Measurements from ENCODE around the gene IGSF21.

The IGSF21 gene

DNA sequence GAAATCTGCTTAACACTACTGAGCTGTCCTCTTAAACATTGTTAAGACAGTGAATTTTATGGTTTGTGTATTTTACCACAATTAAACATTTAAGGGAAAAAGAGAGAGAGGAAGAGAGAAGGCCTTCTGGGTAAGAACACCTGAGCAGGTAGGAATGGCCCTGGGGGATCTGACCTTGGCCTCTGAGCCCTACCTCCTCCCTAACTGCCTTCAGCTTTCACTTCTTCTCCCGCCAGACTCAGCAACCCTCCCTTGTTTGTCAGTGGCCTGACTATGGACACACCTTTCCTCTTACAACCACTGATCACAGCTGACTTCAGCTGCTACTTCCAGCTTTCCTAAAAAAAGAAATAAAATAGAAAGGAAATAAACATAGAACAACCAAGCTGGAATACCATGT is 13.5 kb upstream of the IGSF21 start:
- DNase-seq (ENCODE audit: low read depth in 2 of 2, low spot score in 1 of 2) = no peak

DNA sequence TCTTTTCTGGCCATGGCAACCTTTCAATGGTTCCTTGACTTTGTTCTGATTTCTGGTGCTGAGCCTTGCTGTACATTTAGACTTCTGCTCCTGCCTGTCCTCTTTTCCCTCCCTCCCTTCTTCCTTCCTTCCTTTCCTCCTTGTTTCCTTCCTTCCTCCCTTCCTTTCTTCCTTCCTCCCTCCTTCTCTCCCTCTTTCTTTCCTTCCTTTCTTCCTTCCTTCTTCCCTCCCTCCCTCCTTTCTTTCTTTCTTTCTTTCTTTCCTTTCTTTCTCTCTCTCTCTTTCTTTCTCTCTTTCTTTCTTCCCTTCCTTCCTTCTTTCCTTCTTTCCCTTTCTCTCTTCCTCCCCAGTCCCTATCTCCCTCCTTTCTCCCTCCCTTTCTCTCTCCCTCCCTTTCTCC is 10.4 kb upstream of the IGSF21 start:
- DNase-seq (ENCODE audit: low read depth in 2 of 2, low spot score in 1 of 2) = no peak

GRCh38 chr1:18099026-18099425 is 8.6 kb upstream of the IGSF21 start:
- DNase-seq (ENCODE audit: low read depth in 2 of 2, low spot score in 1 of 2) = no peak

DNA sequence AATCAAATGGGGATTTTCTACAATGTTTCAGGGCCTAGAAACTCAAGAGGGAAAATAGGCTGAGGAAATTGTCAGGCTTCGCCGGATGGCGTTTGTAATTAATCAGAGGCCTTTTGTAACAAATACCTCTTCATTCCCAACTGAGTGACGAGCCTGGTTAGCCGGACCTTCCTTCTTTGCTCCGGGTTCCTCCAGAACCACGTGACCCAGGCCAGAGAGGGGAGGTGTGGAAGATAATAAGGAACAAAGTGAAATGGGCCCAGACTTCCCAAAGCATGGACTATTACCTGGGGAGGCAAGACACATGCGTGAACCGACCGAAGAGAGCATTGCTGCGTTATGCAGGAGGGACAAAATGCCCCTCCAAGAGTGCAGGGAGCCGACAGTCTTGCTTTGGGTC is 7.5 kb upstream of the IGSF21 start:
- no peak for DNase-seq (ENCODE audit: low read depth in 2 of 2, low spot score in 1 of 2)

DNA sequence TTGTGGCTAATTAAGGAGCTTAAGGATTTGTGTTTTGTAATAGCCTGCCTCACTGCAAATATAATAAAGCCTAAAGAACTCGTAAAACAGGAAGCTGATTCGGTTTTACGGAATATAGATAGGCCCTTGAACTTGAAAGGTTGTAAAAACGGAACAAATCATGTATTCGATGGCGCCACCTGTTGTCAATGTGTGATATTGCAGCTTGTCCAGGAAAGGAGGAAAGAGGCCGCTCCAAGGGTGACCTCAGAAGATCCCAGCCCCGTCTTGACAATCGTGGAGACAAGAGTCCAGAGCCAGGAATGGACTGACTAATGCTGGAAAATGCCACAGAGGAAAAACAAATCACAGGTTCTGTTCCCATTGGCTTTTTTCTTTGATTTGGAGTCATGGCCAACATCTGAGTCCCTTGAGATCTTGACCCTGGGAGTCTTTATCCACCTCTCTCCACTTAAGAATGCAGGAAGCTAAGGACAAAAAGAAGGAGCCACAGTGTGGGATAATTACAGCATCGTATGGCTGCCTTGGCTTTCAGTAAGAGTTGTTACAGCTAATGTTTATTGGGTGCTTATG is 7.0 kb upstream of the IGSF21 start:
- DNase-seq (ENCODE audit: low read depth in 2 of 2, low spot score in 1 of 2) = no peak

- no peak for DNase-seq (ENCODE audit: low read depth in 2 of 2, low spot score in 1 of 2)
These were observed 6.1 kb upstream of the IGSF21 start for GRCh38 chr1:18101508-18101907.

GRCh38 chr1:18103788-18104421 is 3.7 kb upstream of the IGSF21 start:
- DNase-seq (ENCODE audit: low read depth in 2 of 2, low spot score in 1 of 2) = no peak

GRCh38 chr1:18104546-18105100 is 3.0 kb upstream of the IGSF21 start:
- DNase-seq (ENCODE audit: low read depth in 2 of 2, low spot score in 1 of 2) = no peak

GRCh38 chr1:18105196-18105595 is 2.4 kb upstream of the IGSF21 start:
- DNase-seq (ENCODE audit: low read depth in 2 of 2, low spot score in 1 of 2) = no peak

- no peak for DNase-seq (ENCODE audit: low read depth in 2 of 2, low spot score in 1 of 2)
These were observed 880 bp downstream of the IGSF21 start for GRCh38 chr1:18108299-18109057.

DNA sequence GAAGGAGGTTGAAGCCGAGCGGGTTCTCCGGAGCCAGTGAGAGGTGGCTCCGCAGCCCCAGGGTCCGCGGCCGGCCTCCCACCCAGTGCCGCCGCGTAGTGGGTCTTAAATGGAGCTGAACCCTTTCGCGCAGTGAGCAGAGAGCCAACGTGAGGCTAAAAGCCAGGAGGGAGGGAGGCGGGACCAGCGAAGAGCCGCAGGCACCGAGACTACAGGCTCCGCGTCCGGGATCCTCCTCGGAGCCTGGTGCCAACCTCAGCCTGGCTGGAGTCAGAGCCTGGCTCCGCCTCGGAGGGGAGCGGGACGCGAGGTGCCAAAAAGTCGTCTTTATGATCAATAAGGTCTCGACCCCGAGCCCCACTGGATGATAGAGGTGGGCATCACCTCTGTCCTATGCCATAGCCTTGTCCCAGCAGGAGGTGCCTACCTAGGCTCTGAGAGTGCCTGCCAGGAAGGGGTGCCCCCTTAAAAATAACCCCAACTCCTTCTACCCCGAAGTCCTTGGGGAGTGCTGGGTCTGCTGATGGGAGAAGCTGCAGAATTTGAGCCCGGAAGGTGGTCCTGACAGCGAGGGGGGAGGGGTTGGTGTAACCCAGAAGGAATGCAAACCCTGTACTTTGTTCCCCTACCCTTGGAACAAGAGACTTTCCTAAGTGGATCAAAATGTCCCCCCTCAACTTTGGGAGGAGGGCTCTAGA is 1.6 kb downstream of the IGSF21 start:
- DNase-seq (ENCODE audit: low read depth in 2 of 2, low spot score in 1 of 2) = no peak

DNA sequence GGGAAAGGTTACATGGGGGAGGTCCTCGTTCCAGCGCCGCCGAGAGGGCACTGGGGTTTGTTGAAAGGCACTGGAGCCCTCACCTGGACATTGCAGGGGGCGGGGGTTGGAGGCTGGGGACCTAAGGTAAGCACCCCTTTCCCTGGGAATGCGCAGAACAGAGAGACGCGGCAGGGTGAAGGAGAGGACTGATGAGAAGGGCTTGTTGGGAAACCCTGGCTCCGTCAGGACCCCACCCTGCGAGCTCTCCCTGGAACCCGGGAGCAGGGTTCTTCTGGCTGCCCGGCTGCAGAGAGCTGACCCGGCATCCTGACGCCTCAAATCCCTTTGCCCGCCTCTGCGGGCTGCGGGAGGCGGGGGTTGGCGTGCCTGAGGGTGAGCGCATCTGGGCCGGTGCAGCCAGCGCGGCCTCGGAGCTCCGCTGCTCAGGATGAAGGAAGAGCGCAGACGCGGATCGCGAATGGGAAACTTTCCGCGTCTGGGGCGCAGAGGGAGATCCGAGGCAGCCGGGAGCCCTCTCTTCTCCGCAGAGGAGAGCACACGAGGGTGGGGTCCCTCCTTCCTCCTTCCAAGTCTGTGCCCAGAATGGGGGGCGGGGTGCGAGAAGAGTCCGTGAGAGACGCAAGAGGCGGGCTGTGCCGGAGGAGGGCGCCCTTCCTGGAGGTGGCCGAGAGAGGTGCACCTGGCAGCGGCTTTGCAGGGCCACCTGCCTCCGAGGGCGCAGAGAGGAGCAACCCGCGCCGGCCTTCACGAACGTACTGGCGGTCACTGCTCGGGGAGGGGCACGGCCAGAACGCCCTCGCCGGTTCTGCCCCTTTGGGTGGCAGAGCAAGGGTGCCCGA is 2.4 kb downstream of the IGSF21 start:
- DNase-seq (ENCODE audit: low read depth in 2 of 2, low spot score in 1 of 2) = no peak

DNA sequence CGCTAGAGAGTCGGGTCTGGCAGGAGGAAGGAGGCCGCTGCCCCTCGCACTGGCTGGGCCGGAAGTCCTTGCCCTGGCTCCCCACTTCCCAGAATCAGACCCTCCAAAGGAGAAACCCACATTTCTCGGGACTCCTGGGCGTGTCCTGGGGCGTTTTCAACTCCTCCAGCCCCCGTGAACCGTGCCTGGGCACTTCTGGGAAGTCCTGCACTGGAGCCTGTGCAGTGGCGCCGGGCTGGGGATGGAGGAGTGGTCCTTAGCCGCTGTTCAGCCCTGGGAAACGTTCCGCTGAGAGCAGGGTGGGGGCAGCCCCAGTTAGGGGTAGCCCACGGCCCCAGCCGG is 3.0 kb downstream of the IGSF21 start:
- no peak for DNase-seq (ENCODE audit: low read depth in 2 of 2, low spot score in 1 of 2)

- DNase-seq (ENCODE audit: low read depth in 2 of 2, low spot score in 1 of 2) = no peak
These were observed 3.4 kb downstream of the IGSF21 start for GRCh38 chr1:18110968-18111367.

DNA sequence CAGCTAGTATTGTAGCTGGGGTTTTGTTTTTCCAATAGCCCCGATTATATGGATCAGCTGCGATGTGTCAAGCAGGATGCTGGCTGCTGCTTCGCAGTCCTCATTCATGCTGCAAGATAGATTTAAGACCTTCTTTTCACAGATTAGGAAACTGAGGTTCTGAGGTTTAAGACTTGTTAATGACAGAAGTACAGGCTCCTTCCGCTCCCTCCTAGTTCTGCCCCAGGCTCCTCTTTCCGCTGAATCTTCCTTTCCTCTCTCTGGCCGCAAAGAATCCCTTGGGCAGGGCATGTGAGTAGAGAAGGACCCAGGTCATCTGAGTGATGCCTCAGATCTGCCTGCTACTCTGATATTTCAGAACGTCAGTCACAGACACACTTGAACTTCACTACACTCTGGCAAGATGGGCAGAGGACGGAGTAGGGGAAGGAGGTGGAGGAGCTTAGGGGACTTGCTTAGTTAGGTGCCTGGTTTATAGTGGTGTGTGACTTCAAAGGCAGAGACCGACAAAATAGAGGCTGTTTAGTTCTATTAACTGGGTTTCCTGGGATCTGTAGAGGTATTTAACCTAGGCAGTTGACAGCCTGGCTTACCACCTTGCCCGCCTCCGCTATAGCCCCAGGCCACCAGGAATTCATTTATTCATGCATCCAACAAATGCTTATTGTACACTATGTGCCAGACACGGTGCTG is 4.2 kb downstream of the IGSF21 start:
- DNase-seq (ENCODE audit: low read depth in 2 of 2, low spot score in 1 of 2) = no peak

DNA sequence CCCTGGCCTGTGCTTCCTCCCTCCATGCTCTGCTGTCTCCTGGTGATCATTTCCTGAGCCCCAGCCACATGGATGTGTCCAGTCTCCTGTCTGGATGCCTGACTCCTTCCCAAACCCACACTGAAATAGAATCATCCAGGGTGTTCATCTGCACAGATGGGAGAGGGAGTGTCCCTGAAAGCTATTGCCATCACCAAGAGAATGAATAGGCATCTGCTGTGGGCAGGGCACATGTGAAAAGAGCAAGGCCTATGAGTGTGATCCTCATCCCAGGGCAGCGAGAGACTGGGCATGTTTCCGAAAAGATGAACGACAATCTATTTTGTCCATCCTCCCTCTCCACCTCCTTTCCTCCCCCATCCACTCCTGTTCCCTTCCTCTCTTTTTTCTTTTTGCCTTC is 5.0 kb downstream of the IGSF21 start:
- no peak for DNase-seq (ENCODE audit: low read depth in 2 of 2, low spot score in 1 of 2)

- no peak for DNase-seq (ENCODE audit: low read depth in 2 of 2, low spot score in 1 of 2)
These were observed 7.3 kb downstream of the IGSF21 start for GRCh38 chr1:18114726-18115410.

DNA sequence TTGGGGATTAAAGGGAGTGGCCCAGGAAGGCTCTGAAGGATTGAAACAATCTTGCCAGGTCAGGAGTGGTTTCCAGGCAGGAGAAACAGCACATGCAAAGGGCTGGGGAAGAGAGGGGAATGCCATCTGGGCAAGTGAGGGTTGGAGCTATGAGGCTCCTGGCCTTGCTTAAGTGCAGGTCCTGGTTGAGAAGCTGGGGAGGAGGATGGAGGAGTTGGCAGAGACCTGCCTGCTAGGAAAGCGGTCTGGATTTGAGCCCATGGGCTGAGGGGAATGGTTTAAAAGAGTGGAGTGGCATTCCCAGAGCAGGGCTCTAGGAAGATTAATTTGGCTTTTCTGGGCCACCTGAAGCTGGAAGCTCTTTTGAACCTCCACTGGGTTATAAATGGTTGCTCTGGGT is 9.2 kb downstream of the IGSF21 start:
- no peak for DNase-seq (ENCODE audit: low read depth in 2 of 2, low spot score in 1 of 2)

GRCh38 chr1:18118078-18118477 is 10.5 kb downstream of the IGSF21 start:
- DNase-seq (ENCODE audit: low read depth in 2 of 2, low spot score in 1 of 2) = no peak

GRCh38 chr1:18118491-18118890 is 10.9 kb downstream of the IGSF21 start:
- no peak for DNase-seq (ENCODE audit: low read depth in 2 of 2, low spot score in 1 of 2)

Measured in stimulated activated CD8-positive, alpha-beta memory T cell treated with anti-CD3 and anti-CD28 coated beads, Interleukin-4, amount 100 ng/mL, for 4 hours (primary cell).